ENCODE data around the gene PSEN1. TPM values are rescaled to one million over a fixed set of nuclear protein-coding genes. Genes with fewer than 3 reads are reported as not detected.

The PSEN1 gene
- total RNA-seq, 1 experiment from 2014 or later: 26.9 TPM

- CTCF ChIA-PET: no interaction called here
- intact Hi-C loops (cut with micrococcal nuclease): no loop called here
- H3K4me2 ChIP-seq (ENCODE audit: low read length): no peak overlapping the region
Observed at GRCh38 chr14:73261520-73262426, 125.5 kb downstream of the PSEN1 start.

More at GRCh38 chr14:73261520-73262426, 125.5 kb downstream of the PSEN1 start:
- Histone ChIP-seq H3K27ac (ENCODE audit: low read depth, low read length) (no peak overlapping the region), H3K4me1 (ENCODE audit: control insufficient read depth in 1 of 2, insufficient read depth in 2 of 2, low read length in 2 of 2) (no peaks in the 10 kb centered on the region), H3K27me3 (ENCODE audit: insufficient read depth, low read length) (no peaks in the 10 kb centered on the region), H3K9me3 (ENCODE audit: control insufficient read depth in 1 of 2, insufficient read depth in 1 of 2, low read depth in 1 of 2, low read length in 2 of 2) (no peaks in the 10 kb centered on the region), H4K20me1 (ENCODE audit: insufficient read depth) (no peaks in the 10 kb centered on the region), H3K79me2 (ENCODE audit: insufficient read depth, low read length) (no peaks in the 10 kb centered on the region), H3K36me3 (ENCODE audit: control insufficient read depth in 1 of 2, insufficient read depth in 2 of 2, low read length in 2 of 2) (no peaks in the 10 kb centered on the region), H3K9ac (ENCODE audit: low read length) (no peak overlapping the region), H3K9me2 (ENCODE audit: insufficient read depth) (no peaks in the 10 kb centered on the region), H3K4me3 (replicated peaks in 1 of 2; ENCODE audit: low read depth in 1 of 2, low read length in 2 of 2) (no peak overlapping the region), H2AFZ (ENCODE audit: low read depth, low read length, poor library complexity, severe bottlenecking) (no peak overlapping the region)
- ATAC-seq: no peak
- RAD21 ChIA-PET (ENCODE audit: low non-redundant PET in 1 of 2, low total read pairs in 2 of 2, uncharacterized antibody in 2 of 2, unreplicated experiment in 2 of 2): no interaction called here
- DNase-seq (ENCODE audit: low read depth, low spot score): no peak
- TF ChIP-seq MAX (IDR thresholded peaks at IDR 0.05) (no peak), CBX3 (IDR thresholded peaks at IDR 0.05; ENCODE audit: low read depth) (no peak), POLR2AphosphoS5 (IDR thresholded peaks at IDR 0.05; ENCODE audit: low read depth, low read length) (no peak), EGR1 (IDR thresholded peaks at IDR 0.05; ENCODE audit: low read depth) (no peak), EZH2 (IDR thresholded peaks at IDR 0.05) (no peak), TCF7L2 (IDR thresholded peaks at IDR 0.05; ENCODE audit: borderline replicate concordance, extremely low read depth, insufficient read depth, insufficient read length) (no peak), ZNF274 (IDR thresholded peaks at IDR 0.05; ENCODE audit: low read depth, low read length) (no peak), SRF (IDR thresholded peaks at IDR 0.05; ENCODE audit: low read depth) (no peak), RAD21 (IDR thresholded peaks at IDR 0.05; ENCODE audit: low read depth) (no peak), SP1 (IDR thresholded peaks at IDR 0.05; ENCODE audit: low read depth) (no peak), POLR2A (IDR thresholded peaks at IDR 0.05; ENCODE audit: borderline replicate concordance, extremely low read depth, insufficient read depth, insufficient read length) (no peak), ZBTB33 (IDR thresholded peaks at IDR 0.05; ENCODE audit: extremely low read depth, insufficient replicate concordance, low read length) (no peak)
- BruUV-seq (replicated peaks): no TSS peak
- POLR2A ChIA-PET: no interaction called here

All from HCT116 (cell line).